ENCODE data around the gene DBH.

DBH gene

DNA sequence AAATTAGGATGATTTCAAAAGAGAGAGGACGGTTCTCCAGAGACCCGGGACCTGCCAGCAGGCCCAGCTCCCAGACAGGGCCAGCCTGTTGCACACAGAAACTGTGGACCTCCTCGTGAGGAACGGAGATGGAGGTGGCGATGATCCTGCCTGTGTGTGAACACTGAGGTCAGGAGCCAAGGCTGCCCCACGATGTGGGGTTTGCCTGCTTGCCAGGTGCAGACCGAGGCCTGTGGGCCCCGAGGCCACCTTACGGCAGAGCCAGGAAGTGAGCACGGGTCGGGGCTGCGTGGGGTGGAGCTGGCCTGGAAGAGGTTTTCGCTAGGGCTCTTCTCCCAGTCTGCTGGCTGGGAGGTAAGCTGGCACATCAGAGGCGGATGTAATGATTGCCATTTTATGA is 31.3 kb upstream of the DBH start:
- DNase-seq (ENCODE audit: low read depth): no peak

DNA sequence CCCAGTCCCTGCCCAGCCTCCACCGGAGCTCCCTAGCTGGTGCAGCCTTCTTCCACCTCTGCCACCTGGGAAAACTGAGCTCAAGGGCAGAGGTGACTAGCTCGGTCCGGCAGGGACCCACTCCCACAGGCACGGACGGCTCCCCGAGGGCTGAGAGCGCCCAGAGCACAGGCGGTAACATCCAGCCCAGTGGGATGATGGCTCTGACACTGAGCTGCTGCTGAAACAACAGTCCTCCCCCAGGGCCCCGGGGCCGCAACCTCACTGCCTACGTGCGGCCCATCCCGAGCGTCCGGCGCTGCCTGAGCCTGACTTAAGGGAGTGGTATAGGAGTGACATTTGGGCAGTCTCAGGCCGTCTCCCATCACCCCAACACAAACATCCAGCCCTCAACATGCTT is 30.7 kb upstream of the DBH start:
- DNase-seq (ENCODE audit: low read depth): no peak

DNA sequence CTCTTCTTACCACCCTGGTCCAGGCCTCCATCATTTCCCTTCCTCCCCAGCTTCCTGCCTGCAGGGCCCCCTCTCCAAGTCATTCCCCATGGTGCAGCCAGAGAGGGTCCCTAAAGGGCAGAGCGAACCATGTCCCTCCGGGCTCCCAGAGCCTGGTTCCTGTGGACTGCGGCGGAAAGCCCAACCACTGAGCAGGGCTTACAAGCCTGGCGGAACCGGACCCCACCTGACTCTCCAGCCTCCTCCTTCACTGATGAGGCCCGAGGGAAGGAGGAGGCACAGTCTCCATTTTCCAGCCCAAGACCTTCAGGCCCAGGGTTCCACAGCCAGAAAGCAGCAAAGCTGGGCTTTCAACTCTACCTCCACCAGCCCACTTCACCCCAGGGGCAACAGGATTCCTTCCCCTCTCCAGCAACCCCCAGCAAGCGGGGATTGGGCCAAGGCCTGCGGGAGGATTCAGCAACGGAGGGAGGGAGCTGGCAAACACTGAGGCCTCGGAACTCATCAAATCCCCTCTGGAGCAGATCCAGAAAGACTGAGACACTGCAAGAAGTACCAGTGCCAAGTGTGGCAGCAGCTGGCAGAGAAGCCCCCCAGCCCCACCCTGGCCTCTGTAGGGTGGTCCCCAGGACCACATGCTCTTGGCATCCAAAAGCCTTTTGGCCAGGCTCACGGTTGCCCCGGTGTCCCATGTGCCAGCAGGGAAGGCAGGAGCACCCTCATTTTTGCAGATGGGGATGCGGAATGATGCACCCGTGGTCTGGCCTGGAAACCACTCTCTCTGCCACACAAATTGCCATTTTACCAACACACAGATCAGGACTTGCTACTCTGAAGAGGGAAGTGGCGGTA is 30.1 kb upstream of the DBH start:
- DNase-seq (ENCODE audit: low read depth): no peak

DNA sequence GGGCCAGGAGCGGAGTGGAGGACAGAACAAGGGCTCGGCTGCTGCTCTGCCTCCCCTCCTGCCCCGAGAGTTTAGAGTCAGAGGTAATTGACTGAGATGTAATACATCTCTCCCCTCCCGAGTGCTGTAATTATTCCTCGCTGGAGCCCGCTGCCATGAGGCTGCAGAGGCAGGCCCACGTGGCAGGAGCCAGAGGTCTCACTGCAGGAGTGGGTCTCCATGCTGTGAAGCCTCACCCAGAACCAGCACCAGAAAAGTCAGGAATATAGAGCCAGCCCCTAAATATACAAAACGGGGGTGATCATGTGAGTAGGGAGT is 29.5 kb upstream of the DBH start:
- DNase-seq (ENCODE audit: low read depth): no peak

DNA sequence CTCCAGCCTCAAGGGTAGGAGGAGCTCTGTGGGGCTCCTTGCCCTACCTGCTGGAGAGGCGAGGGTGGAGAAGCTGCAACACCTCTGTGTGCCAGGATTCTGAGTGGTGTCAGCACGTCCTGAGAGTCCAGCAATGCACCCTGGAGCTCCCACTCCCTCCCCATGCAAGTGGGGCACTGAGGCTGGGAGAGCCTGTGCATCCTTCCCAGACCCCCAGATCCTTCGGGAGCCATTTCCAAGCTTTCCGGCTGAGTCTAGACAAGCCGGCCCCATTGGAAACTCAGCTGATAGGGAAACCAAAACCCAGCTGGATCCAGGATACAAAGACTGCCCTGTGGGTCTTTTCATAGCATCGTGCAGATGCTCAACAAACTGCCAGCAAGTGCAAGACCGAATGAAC is 28.8 kb upstream of the DBH start:
- no peak for DNase-seq (ENCODE audit: low read depth)

DNA sequence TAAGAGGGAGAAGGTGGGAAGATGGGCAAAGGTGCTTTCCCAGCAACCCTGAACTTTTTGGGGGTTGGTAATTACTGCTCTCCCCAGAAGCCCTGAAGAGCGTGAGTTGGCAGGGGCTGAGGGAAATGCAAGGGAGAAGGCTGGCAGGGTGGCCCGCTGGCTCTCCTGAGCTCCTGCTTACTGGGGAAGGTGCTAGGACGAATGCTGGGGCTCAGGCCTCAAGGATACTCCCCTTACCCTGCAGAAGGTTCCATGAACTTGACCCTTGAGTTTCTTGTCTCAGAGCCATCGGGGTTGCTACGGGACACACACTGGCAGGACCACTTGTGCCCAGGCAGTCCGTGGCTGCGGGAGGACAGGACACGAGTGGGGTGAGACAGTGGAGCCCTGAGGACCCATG is 28.2 kb upstream of the DBH start:
- no peak for DNase-seq (ENCODE audit: low read depth)

DNA sequence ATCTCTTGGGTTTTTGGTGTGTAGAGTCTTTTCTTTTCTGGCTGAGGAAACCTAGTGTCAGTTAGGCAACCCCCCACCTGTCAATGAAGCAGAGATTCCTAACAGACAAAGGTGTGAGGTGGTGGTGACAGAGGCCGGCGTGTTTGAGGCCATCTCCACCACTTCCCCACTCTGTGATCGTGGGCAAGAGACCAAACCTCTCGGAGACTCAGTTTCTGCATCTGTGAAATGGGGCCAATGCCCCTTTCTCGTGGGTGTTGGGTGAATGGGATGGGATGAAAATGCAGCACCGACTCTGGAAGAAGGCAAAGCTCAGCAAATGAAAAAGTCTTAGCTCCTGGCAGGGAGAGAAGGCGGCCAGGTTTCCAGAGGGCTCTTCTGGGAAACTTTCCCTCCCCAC is 27.8 kb upstream of the DBH start:
- DNase-seq (ENCODE audit: low read depth): no peak

DNA sequence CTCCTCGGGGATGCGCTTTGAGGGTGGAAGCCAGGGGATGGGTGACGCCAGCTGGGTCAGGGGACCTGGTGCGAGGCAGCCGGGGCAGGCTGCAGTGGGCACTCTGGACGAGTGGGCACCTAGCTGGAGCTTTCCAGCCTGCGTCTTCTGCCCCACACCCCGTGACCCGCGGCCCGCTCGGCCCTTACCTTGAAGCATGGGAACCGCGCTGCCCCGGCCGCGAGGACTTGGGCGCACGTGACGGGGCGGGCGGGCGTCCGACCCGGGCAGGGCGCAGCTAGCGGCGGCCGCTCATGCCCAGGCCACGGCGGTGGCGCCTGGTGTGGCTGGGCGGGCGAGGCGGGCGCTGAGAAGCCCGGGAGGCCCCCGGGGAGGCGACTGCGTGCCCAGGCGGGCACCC is 27.3 kb upstream of the DBH start:
- DNase-seq (ENCODE audit: low read depth): no peak

DNA sequence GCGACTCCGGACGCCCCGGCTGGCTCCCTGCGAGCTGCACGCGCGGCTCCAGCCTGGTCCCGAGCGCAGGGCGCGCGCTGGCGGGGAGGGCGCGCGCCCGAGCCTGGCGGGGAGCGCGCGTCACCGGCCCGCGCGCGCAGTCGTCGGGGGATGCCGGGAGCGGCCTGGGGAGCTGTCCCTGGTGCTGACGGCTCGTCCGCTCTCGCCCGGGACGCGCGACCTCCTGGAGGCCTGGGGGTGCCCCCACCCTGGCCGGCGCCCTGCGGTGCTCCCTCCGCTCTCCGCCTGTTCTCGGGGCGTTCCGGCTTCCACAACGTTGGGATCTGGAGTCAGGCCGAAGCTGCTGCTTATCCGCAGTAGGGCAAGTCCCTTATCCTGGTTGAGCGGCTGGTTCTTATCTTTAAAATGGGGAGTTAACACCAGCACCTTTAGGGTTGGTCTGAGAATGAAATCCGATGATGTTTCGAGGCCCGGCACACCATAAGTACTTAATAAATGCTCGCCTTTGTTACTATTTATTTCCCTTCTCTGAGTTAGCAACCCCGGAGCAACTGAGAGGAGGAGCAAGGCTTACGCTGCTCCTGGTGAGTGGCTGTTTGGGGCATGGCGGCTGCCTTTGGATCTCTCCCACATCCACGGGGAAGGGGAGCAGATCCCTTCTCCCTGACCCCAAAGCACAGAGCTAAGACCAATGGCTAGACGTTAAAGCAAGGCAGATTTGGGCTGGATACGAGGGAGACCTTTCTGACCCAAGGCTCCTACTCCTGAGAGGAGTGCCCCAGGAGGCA is 26.7 kb upstream of the DBH start, which contains the start of gene FAM163B:
Gene FAM163B (minus strand): TSS at position 79 of the 788 bp plus-strand sequence. CDS start 29,166 bp downstream, outside the sequence.
- DNase-seq (ENCODE audit: low read depth): no peak

DNA sequence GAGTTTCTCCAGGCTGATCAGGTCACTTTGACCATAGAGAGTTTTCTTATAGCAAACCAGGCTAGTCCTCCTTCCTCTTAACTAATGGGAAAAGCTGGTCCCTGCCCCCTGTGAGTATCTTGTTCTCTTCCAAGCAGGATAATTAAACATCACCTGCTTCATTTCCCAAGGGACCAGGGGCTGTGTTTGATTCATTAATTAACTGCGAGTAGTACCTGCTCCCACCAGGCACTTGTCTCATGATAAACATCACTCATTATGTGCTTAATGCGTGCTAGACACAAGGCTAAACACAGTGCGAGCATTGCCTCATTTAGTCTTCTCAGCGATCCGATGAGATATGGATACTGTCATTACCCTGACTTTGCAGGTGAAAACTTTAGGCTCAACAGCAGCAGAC is 25.3 kb upstream of the DBH start:
- DNase-seq (ENCODE audit: low read depth): no peak

DNA sequence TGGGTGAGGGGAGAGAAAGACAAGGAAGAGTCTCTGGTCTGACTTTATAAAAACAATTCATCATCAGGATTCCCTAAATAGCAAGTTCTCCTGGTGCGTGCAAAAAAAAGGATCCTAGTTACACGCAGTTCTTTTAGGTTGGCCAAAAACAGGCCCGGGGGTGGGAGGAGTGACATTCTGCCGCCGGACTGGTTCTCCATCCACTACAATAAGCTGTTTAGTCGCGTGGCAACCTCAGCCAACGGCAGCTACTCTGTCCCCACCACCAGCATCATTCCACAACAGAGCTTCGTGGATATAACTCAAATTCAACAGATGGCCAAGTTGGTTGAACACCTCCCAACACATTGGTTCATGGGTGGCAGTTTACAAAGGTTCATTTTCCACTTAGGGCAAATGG is 24.1 kb upstream of the DBH start:
- DNase-seq (ENCODE audit: low read depth): no peak

DNA sequence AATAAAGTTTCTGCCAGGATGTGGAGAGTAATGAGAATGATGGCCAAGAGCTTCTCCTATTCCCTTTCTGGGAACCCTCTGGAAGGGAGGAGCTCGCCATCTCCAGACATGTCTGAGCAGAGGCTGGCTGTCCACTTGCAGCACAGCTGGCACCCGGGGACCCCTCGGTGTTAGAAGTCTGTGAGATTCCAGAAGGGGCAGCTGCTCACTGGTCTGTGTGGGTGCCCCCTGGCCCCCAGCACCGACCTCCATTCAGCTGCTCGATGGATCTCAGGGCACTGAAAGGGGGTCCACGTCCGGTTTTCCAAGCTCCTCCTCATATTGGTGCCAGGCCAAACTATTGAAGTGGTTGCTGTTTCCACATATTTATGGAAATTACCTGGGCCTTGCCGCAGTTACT is 23.3 kb upstream of the DBH start:
- no peak for DNase-seq (ENCODE audit: low read depth)

DNA sequence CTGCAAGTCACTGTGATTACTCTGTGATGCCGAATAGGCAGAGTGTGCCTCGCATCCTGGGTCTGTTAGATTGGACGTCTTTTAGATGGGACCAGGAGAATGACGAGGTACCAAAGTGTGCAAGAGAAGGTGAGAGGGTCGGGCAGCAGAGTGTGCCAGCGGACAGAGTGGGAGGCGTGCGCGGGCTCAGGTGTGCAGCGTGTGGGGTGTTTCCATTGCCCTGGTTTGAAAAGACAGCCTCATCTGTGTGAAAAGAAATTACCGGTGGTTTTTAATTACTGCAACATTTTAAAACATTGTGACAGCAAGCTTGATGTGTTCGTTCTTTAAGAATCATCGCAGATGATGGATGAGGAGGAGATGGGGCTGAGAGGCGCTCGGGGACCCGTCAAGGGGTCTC is 22.7 kb upstream of the DBH start:
- no peak for DNase-seq (ENCODE audit: low read depth)

DNA sequence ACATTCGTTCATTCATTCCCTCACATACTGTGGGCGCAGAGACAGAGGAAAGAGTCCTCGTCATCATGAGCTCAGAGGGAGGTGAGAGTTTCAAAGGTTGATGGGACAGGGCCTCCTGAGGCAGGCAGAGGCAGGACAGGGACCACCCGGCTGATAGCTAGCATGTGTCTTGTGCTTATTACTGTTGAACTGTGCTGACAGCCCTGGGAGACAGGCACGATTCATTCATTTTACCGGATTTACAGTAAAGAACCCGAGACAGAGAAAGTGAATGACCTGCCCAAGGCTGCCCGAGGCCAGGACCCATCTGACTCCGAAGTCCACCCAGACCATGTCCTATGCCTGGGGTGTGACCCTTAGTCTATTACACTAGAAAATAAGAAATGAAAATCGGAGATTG is 22.1 kb upstream of the DBH start:
- DNase-seq (ENCODE audit: low read depth): no peak

DNA sequence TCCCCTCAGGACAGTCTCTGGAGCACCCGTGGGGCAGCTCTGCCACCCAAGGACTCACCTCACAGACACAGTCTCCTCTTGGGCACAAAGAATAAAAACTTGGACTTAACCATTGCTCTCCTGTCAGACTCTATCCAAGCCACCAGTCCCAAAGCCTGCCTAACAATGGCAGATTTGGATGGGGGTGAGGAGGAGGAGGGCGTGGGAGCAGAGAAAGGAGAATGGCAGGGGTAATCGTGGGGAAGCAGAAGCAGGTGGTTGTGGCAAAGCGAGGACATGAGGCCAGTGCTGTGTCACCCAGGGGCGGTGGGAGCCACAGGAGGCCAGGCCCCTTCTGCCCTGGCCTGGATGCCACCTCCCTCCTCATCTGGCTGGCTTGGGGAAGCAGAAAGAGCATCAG is 21.5 kb upstream of the DBH start:
- DNase-seq (ENCODE audit: low read depth): no peak

DNA sequence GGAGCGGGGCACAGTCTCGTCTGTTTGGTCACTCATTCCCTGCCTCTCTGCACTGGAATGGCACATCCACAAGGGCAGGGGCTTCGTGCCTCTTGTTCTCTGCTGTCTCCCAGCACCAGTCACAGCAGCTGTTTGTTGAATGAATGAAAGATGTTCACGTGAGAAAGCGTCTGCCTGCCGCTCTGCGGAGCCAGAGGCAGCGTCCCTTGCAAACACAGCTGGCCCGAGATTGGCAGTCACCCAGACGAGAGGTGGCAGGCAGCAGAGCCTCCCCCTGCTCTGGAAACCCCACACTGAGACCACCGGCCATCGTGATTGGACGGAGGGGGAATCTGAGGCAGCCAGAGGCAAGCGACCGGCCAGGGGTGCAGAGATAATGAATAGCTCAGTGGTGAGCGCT is 21.0 kb upstream of the DBH start:
- DNase-seq (ENCODE audit: low read depth): no peak

DNA sequence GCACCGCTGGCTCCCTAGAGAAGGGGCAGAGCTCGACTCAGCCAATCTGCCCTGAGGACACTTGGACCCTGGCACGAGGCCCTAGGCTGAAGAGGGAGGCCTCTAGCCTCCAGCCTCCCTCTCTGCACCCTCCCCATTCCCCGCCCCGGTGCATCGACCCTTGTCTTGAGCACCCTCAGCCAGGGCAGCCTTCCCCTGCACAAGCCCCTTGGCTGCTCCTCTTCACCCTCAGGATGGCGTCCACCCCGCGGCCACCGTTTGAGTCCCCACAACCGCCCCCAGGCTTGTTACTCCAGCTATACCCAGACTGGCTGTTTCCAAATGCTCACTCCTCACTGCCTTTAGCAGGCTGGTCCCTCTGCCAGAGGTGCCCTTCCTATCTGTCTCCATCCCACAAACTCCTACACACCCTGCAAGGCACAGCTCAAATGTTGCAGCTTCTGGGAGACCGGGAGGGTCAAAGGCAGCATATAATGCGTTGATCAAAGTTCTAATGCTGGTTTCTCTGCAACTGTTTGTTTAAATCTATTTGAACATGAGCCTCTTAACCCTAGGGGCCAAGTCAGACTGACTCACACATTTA is 20.5 kb upstream of the DBH start:
- no peak for DNase-seq (ENCODE audit: low read depth)

DNA sequence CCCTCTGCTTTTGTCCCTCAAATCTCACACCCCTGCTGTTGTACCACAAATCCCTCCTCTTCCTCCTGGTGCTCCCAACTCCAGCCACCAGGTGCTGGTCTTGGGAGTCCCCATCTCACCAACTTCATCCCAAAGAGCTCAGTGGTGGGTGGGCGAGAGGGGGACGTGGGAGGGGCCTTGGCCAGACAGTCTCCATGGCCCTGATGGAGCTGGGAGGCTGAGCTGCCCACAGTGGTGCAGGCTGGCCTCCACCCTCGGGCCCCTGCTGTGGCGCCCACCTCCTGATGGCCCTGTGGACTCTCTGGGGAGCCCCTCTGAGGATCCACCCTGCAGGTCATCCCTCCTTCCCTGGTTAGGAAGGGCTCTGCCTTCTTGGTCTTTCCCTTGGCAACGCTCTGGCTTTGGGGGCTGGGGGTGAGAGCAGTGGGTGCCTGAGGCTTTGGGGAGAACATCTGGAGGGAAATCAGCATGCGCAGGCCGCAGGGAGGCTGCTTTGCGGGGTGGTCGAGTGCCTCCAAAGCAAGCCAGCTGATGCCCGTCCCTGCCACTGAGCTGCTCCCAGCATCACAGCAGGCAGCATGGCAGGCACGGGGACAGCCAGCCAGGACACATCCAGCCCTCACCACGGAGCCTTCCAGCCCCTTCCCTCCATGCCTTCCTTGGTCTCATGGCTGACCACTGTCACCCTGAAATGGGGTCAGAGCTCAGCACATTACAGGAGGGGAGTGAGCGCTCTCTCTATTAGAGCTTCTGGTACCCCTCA is 19.3 kb upstream of the DBH start:
- DNase-seq (ENCODE audit: low read depth): no peak

DNA sequence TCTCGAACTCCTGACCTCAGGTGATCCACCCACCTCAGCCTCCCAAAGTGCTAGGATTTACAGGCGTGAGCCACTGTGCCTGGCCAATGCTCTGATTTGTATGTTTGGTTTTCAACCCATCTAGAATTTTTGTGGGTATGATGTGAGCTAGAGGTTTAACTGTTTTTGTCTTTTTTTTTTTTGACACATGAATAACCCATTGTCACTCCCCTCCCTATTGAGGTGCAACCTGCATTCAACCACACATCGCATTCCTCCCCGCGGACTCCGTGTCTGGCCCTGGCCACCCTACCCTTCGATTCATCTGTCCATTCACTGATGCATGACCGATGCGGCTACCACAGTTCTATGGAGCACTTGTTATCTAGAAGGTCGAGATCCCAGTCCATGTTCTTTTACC is 17.4 kb upstream of the DBH start:
- no peak for DNase-seq (ENCODE audit: low read depth)

DNA sequence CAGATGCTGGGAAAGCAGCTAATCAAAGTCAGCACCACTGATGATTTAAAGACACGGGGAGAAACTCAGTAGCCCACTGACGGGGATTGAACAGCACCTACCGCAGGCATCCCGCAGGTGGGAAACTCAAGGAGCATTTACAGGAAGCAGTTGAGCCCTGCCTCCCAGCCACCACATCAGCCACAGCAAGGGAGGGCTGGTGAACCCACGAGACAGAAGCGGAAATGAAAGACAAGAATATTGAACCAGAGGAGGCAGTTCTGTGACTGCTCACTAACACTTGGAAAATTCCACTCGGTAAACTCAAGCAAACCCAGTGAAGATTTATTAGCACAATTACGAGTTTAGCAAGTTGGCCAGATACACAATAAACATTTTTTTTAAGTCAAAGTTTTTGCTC is 16.4 kb upstream of the DBH start:
- no peak for DNase-seq (ENCODE audit: low read depth)

DNA sequence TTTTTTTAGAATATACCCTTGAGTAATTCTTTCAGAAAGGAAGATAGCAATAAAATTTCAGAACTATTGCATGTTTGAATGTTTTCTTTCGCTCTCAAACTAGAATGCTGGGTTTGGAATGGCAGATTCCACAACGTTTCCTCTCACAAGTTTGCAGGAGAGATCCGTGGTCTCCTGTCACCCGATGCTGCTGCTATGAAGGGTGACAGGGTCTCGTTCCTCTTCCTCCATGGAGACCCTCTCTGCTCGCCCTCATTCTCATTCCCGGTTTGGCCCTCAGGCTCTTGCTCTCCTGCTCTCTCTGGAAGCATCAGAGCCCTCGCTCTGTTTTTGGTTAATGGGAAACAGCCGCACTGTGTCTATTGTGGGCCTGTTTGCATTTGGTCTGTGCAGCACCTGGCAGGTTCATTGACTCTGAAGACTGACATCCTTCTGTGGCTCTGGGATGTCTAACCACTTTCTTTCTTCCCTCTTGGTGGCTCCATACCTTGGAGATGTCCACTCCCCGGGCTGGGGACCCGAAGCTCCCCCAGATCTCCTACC is 14.4 kb upstream of the DBH start:
- DNase-seq (ENCODE audit: low read depth): no peak

DNA sequence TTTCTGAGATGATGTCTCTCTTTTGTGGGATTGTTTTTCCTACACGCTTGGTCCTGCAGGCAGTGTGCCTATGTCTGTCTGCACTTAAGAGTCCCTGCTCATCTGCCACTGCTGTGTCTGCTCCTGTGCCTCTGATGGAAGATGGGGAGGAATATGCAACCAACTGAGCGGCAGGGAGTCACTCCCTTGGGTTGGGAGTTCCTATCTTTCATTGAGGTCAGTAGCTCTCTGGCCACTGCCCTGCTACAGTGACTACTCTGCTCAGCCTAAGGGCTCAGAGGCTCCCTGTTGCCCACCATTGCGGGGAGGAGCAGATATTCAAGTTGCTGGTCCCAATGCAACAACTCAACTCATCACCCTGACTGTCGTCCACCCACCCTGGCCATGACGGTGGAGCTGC is 13.6 kb upstream of the DBH start:
- no peak for DNase-seq (ENCODE audit: low read depth)
